GM03348 (cell line): ENCODE measurements around the gene IGF1.

Experiments
- DNase-seq: peaks from one replicate; pipeline ENCODE4 v3.0.0; 2012; ENCODE audit warnings: low spot score

IGF1 gene

DNA sequence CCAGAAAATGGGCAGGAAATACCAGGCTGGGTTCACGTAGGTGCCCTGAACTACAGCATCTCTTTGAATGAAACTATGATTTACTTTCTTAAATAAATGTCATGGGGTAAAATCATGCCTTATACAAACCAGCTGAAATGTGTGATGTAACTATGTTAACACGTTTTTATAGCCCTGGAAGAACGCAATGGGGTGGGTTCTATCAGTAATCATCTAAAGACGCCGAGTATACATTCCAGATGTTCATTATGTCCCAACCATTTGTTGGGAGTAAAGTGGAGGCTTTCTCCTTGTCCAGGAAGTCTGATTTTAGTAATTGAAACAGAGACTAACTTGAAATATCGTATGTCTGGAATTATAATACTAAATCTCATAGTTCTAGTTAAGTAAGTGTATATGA, 16.2 kb upstream of the IGF1 start:
- DNase-seq: peak; percentile 17

DNA sequence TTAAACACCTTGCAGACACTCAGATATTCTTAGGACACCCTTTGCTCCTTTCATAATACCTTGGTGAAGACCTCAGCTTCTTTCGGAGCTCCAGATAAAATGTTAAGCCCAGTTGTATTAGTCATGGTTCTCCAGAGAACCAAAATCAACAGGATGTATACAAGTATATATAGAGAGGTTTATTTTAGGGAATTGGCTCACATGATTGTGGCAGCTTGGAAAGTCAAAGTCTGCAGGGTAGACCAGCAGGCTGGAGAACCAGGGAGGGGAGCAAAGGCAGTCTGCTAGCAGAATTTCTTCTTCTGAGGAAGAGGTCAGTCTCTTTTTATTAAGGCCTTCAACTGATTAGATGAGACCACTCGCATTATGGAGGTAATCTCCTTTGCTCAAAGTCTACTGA, 6.9 kb upstream of the IGF1 start:
- DNase-seq: no peak

DNA sequence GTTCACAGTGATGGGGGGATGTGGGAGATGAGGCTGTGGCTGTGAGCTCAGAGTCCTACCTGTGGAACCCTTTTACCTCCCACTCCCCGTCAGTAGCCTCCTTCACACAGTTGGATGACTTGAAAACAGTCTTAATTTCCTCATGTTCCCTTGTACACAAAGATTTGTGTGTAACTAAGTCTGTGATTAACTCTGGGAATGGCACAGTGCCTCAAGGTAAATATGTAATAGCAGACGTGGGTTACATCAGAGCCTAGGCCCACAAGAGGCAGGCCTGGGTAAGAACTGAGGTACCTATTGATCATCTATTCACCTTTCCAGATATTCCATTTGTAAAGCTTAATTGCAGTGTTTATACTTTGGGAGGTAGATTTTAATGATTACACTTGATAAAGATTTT, 5.8 kb upstream of the IGF1 start:
- no peak for DNase-seq

DNA sequence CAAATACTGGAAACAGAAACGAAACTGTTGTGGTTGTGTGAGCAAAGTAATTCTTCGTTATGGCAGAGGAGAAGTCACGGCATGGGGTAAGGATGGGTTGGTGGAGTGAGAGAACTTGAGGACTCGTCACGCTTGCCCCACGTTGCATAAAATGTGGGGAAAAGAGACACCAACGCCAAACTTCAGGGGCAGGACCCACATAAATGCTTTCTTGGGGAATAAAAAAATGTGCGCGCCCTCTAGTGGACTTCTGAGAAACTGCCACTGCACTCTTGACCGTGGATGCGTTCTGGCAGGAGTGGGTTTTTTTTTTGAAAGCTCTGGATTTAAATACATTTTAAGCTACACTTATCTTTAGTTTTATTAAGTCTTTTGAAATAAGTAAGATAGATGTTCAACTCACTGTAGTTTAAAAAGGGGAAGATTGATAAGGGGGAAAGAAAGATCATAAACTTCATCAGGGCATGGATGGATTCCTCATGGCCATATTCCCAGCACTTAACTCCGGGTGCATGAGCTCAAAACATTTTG, 4.1 kb upstream of the IGF1 start:
- DNase-seq: peak; percentile 76

DNA sequence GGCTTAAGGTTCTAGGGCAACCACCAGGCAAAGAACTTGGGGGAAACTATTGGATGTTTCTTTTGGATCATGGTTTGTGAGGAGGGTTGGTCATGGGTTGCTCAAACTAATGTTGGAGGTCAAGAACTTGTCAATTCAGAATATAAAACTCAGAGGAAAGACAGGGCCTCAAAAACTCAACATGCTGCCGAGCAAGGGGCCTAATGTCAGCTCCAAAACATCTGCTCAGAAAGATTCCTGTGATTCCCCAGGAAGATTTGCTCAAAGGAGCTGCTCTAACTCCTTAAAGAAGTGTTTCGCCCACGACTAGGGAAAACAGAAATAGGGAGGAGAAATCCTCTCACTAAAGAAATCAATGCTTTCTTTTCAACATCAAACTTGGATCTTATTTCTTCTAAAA, 3.7 kb upstream of the IGF1 start:
- no peak for DNase-seq

DNA sequence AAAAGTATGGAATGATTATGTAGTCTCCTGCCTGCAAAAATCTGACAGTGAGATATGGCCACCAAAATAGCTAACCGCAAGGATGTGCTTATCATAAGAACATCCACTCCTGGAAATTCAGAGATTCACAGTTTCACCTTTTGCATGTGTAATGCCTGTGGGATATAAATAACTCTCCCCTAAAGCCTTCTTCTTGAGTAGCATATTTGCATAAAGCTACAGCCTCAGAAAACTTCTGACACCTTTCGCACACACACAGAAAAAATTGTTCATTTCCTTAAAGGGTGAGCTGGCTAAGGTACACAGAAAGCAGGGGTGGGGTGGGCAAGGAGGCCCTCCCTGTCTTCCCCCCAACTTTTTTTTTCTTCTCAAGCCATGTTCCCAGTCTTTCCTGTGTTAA, 3.1 kb upstream of the IGF1 start:
- DNase-seq: no peak

DNA sequence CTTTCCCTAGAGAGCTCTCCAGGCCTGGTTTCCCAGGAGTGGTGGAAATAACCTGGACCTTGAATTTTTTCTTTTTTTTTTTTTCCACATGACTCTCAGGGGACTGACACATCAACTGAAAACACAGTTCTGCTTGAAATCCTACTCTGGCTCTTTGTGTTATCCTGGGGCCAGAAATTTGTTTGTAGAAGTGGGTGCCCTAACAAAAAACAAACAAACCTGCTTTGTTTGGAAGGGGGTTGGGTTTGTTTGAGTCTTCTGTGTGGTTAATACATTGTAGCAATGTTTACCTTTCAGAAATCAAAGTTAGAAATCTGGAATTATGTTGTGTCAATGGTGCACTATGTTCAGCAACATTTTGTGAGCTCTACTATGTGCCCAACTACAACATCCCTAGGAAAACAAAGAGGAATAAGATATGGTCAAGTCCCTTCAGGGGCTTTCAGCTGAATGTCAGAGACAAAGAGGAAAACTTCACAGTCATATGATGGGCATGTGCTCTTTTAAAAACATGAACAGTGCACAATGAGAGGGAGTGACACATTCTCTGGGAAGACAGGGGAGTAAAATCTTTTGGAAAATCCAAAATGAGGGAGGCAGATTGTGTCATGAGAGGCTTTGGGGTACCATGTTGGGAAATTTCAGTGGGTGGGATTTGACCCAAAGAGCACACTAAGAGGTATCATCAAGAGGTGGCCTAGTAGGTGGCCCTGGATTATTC, 1.5 kb upstream of the IGF1 start:
- DNase-seq: no peak

DNA sequence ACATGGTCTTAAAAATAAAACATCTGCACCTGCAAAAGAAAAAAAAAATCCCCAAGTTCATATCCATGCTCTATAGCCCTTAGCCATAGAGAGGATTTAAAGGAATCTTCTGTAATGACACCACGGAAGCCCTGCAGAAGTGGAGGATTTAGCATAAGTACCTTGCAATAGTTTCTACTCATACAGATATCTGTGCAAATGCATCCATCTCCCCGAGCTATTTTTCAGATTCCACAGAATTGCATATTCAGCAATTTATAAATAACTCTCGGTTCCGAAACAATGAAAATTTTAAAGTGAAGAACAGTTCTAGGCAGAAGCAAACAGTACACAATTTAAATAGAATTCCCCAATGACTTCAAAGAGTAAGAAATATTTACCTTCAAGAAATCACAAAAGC, 424 bp downstream of the IGF1 start:
- no peak for DNase-seq

DNA sequence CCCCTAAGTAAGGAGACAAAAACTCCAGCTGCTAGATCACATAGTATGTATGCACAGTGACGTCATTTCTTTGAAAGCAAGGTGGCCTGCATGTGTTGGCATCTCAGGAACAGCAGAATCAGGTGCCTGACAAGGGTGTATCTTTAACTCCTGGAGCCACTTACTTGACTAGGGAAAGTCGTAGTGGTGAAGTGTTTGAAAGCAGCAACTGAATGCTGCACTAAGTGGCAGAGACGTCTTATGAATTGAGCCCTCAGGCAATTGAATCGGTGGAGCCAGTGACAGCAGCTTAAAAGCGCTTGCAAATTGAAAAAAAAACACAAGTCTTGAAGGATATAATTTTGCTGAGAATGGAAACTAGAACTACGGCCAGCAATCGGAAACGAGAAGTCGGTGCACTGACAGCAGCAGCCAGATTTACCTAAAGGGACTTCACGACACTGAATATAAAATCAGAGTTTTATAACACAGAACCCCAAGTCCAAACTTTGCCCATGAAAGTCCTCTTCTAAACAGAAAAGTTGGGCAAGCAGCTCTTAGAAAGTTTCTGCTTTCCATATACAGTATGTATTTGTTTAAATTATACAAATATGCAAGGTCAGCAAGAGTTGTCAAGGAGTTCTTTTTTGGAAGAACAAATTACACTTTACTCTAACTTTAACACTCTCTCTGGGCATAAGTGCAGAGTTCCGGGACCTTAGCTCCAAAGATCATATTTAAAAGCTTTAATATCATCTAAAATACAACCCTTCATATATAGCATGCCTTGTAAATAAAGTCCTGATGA, 1.1 kb downstream of the IGF1 start:
- DNase-seq: no peak

DNA sequence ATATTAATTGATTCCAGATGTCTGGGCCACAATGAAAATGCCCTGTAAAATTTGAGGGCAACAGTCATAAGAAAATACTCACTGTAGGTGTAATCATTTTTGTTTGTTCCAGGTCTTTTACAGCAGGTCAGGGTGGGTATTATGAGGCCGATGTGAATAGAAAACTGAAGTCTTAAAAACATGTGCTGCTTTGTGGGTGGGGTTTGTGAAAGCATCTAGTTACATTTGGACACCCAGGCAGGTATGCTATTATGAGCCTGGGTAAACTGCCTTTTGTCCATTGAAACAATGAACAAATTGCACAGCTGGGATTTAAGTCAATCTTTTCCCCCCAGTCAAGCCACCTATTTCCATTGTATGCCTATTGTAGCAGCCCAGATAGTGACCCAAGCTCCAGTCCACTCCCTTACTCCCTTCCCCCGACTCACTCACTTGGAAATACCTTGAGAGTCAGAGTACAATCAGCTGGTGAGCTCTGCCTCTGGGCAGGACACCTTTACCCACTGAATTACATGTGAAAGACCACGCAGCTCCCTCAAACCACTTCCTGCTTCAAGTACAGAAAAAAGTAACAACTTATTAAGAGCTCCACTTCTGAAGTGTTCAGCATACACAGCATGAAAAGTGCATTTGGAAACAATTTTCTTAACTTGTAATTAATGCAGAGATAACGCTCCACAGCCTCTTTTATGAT, 1.8 kb downstream of the IGF1 start:
- no peak for DNase-seq

DNA sequence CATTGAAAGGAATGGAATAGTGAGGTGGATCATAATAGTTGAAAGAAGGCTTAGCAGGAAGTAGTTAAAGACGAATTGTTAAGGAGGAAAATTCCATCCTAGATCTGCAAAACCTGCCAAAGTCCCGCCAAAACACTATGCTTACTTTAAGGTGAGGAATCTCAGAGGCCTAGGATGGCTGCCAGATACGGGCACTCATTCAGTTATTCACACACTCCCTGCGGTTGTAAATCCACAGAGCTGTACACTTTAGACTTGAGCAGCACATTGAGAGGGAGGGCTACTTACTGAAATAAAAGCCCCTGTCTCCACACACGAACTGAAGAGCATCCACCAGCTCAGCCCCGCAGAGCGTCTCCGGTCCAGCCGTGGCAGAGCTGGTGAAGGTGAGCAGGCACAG, 5.0 kb downstream of the IGF1 start:
- no peak for DNase-seq

DNA sequence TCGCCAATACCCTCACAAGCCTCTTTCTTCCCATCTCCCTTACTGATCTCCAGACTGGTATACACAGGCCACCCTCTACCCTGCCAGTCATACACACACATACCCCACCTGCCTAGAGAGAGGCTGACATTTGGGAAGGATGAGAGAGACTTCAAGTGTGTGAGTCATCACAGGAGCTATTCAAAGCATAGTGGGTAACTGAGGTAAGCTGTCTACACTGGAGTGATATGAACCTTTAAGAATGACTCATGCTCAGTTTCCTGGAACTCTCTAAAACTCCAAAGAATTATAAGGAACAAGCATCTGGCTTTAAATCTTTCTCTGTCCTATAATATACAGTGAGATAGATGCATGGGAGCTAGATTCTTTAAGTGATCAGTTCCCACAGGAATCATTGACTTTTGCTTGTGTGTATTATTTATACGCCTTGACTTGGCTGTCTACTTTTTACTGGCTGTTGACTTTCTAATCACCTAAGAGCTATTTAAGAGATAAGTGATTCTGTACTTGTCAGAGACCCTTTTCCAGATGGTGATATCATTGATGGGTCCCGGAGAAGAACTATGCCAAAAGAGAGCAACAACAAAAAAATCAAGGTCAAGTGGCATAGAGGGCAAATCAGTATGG, 5.8 kb downstream of the IGF1 start:
- no peak for DNase-seq

DNA sequence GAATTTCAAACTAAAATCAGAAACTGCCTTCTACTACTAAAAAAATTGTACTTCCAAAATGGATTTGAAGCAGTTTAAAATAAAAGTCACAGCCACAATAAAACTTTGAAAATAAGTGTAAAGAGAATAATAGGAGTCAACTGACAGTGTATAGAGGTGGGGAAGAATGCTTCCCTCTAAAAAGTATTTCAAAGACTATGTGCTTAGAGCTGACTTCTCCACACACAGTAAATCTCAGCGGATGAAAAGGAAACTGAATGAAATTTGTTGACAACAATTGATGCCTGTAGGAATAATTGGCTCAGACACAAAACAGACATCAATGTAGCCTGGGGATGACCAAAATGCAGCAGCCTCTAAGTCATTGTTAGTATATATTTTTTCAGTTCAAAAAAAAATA, 7.9 kb downstream of the IGF1 start:
- DNase-seq: no peak

DNA sequence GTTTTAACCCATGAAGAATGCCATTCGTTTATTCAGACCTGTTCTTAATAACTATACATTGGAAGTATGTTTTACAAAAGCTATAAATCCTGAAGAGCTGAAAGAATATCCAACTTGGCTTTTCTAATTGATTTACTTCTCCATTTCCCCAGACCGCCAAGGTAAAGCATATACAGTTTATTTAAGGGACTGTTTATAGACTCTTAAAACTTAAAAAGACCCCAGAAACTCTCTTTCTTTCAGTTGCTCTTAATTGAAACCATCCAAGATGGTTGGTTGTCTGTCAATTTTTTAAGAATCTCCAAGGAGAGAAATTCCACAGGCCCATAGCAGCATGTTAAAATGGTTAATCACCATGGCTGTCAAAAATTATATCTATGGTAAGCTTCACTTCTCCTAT, 8.8 kb downstream of the IGF1 start:
- no peak for DNase-seq

DNA sequence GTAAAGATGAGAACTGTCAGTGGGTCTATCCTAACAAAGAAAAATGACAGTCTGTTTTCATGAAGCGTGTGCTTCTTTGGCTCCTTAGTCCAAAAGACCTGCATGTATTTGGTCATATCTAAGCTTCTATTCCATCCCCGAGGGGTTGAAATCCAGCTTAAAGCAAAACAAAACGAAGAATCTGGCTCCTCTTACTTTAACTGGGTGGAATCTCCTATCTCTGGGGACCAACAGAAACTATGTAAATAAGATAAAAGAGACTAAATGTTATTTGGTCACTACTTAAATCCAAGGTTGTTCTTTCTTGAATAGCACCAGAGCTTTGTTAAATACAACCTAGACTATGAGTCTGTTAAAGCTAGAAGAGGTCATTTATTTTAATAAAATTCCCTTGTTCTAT, 9.4 kb downstream of the IGF1 start:
- DNase-seq: no peak

DNA sequence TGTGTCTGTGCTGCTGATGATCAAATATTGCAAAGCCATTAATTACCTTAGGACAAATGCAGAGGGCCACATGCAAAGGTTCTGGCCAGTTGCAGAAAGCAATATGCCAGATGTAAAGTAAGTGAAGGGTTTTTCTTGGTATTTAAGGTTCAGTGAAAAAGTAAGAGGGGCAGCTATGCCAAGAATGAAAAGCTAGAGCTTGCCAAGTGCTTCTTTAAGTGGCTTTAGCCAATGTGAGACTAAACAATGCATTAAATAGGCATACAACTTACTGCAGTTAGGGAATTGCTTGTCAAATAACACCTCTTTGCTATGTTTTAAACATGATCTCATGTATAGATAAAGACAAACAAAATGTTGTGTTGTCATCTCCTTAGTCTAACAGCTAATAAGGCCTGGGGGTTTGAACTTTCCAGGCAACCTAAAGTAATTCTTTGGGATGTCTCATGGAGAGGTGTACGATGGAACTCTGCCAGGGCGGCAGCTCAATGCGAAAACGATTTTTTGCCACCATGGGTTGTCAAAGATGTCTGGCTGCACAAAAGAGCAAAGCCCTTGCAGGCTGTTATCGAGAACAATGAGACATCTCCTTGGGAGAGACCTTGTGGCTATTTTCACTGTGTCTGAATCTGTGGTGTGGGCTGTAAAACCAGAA, 12.0 kb downstream of the IGF1 start:
- DNase-seq: no peak

DNA sequence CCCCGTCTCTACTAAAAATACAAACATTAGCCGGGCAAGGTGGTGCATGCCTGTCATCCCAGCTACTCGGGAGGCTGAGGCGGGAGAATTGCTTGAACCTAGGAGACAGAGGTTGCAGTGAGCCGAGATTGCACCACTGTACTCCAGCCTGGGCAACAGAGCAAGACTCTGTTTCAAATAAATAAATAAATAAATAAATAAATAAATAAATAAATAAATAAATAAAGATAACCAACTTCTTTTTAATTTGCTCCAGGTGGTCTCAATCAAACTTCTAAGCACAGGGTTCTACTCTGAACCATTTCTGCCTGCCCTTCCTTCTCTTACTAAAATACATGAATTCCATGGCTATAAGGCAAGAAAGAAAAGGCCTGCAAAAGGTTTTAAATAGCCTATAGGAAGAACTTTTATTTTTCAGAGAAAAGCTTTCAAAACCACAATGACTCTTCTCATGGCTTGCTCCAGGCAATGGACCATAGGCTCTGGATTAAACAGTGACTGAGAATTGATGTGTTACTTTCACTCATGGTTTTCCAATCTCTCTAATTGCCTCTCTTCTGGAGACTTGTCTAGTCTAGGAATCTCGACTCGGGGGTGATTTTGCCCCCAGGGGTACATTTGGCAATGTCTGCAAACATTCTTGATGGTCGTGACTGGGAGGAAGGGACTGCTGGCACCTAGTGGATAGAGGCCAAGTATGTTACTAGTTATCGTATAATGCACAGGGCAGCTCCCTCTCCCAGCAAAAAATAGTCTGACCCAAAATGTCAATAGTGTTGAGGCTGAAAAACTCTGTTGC, 14.4 kb downstream of the IGF1 start:
- DNase-seq: no peak

DNA sequence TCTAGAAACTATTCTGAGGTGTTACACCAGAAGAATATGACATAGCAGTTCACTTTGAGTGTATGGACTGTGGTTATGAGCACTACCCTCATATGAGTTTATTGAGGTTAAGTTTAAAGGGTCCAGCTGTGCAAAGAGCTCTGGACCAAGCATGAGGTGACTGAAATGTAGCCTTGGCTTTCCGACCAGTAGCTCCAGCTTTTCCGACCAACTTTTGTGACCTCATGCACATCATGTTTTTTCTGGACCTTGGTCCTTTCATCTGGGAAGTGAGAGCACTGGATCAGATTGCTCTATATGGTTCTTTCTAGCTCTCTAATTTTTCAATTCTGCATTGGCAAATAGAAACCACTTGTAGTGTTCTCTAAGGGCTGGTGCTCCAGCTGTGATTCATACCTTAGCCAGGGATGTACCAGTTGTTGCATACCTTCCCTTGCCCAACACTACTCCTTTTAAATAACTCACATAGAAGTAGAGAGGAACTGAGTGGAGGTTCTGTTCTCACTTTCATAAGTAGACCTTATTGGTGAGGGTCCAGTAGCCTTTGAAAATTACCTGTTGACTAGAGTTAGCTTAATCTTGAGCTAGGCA, 16.6 kb downstream of the IGF1 start:
- no peak for DNase-seq

DNA sequence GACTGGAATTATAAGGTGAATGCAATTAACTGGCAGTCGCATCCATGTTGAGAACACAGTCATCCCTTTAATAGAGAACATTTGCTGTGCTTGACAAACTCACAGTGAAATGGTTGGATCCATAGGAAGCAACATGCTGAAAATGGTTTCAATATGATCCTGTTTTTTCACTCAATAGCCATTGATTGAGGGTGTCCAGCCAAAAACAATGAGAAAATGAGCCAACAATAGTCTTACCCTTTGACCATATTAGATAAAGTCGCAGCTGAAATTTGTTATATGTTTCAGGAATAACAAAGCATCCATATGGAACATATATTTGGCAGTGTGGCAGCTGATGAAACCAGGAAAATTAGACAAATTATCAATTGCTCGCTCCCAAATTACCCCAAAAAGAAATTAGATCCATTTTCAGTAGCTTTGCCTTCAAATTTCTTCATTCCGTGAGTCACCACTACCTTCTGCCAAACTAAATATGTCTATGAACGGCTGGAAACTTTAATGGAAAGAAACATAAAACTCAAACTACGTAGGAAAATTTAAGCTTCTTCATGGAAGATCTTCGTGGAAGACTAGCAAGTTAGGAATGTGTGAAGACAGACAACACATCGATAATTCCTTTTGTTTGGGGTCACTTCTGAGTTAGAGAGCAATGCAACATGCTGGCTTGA, 17.4 kb downstream of the IGF1 start:
- peak; percentile 57 for DNase-seq

DNA sequence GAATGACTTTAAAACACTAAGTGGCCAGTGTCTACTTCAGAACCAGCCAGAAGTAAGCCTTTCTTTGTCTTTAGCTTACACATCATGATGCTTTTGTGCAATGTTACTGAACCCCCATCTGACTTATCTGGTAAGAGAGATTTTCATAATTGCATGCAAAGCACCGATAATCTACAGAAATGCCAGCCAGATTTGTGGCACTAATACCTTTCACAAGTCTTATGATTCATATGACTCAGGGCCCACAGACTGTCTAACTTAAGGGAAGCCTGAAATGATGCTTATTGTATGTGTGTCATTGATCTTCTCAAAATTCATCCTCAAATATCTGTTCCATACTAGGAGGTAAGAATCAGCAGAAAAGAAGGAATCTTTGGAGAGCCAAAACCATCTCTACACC, 18.0 kb downstream of the IGF1 start:
- DNase-seq: no peak
